HG02981 (cell line): ENCODE measurements around the gene ZNF155.
"Not testable (repeated sequence)": the region's sequence is repeated elsewhere in the genome, so short reads cannot be mapped to it uniquely, and the experiment has no call there.

ENCODE experiments used
- ATAC-seq: cut with Tn5 transposase; IDR thresholded peaks from one replicate; pipeline ENCODE4 v1.9.1; 2021; ENCODE audit warnings: mild to moderate bottlenecking, moderate library complexity; ENCODE audit not compliant: unreplicated experiment

Gene ZNF155

DNA sequence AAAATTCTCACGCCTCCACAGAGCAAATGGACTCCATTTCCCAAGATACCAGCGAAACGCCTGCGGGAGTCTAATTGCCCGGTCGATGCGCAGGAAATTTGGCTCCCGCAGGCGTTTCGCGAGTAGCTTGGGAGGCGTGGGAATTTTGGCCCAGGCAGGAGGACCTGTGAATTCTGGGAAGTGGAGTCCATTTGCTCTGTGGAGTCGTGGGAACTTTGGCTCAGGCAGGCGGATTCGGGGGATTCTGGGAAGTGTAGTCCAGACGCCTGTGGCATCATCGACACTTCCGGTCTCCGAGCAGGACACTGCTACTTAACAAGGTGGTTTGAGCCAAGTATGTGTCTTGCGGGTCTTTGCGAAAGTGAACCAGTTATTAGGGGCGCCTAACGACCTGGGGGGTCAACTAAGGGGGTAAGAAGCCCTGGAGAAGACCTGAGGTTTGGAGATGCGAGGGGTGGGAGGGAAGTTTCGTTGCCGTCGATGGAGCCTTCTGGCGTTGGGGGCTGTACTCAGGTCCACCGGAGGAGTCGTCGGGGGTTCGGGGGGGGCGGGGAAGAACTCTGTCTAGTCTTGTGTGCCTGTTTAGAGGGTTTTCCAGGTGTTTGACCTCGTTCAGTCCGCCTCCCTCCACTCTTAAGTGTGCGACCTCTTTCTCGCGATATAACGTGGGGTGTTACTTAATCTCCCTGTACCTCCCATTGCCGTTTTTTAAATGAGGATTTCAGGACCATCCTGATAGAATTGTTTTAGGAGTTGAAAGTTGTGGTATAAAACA, at the start of gene ZNF155:
TSS of gene ZNF155 (plus strand) at position 277 of the 775 bp plus-strand sequence. CDS start 4,356 bp downstream, outside the sequence.
- ATAC-seq: peak; percentile 84

DNA sequence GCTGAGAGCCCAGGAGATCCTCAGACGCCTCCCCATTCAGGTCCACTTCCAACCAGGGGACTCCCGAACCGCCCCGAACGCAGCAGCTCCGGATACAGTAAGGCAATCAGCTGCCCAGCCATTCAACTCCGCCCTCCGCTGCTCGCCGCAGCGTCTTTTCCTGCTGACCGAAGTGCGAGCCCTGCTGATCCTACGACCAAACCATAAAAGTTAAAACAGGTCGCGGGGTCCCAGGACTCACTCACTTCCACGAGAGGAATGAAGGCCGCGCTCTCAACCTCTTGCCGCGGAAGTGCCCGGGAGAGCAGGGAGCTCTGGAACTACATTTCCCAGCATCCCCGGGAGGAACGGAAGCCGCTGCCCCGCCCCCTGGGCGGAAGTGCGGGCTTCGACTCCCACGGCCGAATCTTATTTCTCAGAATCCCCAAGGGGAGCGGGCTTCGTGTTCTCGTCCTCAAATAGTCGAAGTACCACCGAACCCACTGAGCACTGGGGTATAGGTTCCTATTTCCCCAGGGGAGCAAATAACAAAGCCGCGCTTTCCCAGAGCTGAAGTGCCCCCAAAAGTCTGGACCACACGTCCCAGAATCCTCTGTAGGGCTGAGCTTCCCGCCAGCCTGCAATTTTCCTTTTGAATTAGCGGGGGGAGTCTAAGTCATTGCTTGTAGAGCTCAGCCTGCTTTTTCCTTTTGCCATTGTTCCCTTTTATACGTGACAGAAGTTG, 48.8 kb upstream of the ZNF155 start, which contains the start of gene ZNF45:
TSS of gene ZNF45 (minus strand) at position 298 of the 724 bp plus-strand sequence. CDS start 13,097 bp downstream, outside the sequence.
- peak; percentile 91 for ATAC-seq

DNA sequence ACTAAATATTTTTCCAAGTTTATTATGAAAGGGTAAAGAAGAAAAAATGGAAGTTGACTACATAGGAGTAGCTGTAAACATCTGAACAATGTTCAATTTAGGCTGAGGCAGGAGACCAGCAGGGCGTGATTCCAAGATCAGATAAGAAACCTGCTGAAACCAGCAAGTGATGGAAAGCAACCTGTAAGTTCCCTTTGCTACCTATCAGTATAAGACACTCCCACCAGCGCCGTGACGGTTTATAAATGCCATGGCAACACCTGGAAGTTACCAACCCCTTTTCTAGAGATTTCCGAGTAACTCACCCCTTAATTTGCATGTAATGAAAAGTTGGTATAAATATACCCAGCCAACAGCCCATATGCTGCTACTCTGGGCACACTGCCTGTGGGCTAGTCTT, 47.8 kb upstream of the ZNF155 start:
- no peak for ATAC-seq

DNA sequence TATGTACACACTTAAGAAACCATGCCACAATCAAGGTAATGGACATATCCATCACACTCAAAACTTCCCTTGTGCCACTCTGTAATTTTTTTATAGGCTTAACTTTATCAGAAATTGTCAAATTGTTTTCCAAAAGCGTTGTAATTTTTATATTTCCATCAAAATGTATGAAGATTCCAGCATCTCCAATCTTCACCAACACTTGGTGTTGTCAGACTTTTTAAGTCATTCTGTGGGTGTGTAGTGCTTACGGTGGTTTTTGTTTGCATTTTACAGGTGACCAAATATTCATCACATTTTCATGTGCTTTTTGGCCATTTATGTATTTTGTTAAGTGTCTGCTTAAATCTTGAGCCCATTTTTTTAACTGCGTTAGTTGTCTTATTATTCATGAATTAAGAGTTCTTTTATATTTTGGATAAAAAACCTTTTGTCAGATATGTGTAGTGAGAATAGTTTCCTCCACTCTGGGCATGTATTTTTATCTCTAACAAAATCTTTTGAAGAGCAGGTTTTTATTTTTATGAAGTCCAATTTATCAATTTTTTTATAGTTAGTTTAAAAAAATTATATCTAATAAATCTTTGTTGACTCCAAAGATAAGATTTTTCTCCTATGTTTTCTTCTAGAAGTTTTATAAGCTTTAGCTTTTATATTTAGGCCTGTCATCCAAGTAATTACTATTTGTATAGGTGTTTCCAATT, 44.3 kb upstream of the ZNF155 start:
- no peak for ATAC-seq

DNA sequence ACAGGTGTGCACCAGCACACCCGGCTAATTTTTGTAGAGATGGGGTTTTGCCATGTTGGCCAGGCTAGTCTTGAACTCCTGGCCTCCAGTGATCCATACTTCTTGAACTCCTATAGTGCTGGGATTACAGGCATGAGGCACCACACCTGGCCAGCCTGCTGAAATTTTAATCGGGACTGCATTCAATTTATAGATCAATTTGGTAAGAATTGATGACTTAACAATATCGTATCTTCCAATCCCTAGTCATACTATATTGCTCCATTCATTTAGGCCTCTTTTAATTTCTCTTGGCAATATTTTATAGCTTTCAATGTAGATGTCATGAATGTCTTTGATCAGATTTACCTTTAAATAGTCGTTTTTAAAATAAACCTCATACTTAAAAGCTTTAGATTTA, 43.3 kb upstream of the ZNF155 start:
- no peak for ATAC-seq

DNA sequence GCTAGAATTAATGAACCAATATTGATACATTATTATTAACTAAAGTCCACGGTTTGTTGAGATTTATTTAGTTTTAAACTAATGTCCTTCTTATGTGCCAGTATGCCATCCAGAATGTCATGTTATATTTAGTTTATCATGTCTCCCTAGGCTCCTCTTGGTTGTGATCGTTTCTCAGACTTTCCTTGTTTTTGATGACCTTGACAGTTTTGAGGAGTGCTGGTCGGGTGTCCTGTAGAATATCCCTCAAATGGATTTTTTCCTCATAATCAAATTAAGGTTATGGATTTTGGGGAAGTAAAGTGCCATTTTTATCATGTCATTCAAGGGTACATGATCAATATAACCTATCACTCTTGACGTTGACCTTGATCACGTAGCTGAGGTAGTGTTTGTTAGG, 42.8 kb upstream of the ZNF155 start:
- no peak for ATAC-seq

DNA sequence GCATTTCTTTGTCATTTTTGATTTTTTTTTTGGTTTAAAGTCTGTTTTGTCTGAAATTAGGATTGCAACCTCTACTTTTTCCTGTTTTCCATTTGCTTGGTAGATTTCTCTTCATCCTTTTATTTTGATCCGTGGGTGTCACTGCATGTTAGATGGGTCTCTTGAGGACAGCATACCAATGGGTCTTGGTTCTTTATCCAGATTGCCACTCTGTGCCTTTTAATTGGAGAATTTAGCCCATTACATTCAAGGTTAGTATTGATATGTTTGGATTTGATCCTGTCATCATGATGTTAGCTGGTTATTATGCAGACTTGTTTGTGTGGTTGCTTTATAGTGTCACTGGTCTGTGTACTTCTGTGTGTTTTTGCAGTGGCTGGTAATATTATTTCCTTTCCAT, 36.6 kb upstream of the ZNF155 start:
- ATAC-seq: not testable (repeated sequence)

DNA sequence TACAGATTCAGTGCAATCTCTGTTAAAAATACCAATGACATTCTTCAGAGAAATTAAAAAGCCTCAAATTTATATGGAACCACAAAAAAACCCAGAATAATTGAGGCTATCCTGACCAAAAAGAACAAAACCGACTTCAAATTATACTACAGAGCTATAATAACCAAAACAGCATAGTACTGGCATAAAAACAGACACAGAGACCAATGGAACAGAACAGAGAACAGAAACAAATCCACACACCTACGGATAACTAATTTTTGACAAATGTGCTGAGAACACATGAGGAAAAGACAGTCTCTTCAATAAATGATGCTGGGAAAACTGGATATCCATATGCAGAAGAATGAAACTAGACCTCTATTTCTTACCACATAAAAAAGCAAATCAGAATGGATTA, 34.2 kb upstream of the ZNF155 start:
- ATAC-seq: not testable (repeated sequence)

DNA sequence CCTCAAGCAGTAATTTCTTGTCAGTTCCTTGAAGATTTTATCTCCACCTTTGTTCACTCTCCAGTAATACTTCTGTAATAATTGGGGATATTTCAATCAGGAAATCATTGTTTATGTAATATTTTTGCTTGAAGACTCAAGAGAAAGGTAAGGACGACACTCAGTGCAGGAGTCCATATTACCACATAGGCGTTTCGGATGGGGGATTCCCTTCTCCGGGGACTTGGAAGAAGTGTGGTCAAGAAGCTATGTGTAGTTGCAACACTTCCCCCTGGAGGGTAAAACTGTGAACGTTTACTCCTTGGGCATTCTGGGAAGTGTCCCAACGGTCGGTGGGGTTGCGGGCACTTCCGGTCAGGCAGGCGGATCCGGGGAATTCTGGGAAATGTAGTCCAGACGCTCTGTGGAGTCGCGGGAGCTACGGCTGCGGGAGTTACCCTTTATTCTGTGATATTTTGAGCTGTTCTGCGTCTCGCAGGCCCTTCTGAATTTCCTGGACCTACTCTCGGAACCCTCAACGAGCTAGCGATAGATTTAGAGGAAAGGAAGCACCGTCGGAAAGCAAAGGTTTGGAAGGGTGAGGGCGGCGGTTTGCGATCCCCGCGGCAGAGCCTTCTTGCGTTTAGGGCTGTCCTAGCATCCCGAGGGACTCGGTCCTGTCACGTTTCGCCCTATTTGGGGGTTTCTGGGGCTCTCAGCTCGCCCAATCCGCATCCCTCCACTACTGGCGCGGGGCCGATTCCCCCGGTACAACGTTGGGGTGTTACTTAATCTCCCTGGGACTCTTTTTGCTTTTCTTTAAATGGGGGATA, 32.9 kb upstream of the ZNF155 start, which contains the start of gene ZNF221:
TSS of gene ZNF221 (plus strand) at position 395 of the 812 bp plus-strand sequence. CDS start 11,499 bp downstream, outside the sequence.
- peak; percentile 89 for ATAC-seq

DNA sequence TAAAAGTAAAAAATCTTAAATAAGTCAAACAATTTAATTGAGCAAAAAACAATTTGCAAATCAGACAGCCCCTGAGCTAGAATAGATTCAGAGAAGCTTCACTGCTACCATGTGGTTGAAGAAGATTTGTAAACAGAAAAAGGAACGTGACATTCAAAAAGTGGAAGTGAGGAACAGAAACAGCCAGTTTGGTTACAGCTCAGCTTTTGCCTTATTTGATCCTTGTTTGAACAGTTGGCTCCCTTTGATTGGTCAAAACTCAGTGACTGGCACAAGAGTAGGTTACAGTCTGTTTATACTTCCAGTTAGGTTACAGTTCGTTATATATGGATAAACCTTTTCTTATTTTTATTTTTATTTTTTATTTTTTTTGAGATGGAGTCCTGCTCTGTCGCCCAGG, 27.2 kb upstream of the ZNF155 start:
- no peak for ATAC-seq

DNA sequence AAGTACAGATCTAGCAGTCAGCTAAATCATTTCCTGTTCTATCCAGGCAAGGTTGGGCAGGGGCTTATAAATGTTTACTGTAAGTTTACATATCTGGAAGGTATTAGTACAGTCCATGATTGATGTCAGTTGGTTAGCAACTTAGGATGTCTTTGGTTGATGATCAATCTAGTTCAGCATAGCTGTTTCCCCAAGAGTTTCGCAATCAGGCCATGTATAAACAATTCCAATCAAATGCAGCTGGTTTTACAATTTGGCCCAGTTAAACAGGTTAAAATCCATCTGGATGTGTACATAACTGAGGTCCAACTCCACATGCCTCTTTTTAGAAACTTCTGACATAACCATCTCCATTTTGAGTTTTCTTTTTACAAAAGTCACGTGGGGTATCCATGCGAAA, 26.1 kb upstream of the ZNF155 start:
- no peak for ATAC-seq

DNA sequence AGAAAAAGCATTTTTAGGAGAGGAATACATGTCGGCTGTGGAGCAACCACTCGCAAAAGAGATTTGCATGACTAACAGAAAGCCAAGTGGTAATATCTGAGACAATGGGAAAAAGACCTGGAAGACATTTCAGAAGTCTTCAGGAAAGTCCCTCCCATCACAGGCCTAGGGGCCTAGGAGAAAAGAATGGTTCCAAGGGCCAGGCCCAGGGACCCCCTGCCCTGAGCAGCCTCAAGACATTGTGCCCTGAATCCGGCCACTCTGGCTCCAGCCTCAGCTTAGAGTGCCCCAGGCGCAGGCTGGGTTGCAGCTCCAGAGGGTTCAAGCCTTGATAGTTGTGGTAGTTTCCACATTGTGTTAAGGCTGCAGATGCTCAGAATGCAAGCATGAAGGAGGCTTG, 23.6 kb upstream of the ZNF155 start:
- ATAC-seq: no peak

DNA sequence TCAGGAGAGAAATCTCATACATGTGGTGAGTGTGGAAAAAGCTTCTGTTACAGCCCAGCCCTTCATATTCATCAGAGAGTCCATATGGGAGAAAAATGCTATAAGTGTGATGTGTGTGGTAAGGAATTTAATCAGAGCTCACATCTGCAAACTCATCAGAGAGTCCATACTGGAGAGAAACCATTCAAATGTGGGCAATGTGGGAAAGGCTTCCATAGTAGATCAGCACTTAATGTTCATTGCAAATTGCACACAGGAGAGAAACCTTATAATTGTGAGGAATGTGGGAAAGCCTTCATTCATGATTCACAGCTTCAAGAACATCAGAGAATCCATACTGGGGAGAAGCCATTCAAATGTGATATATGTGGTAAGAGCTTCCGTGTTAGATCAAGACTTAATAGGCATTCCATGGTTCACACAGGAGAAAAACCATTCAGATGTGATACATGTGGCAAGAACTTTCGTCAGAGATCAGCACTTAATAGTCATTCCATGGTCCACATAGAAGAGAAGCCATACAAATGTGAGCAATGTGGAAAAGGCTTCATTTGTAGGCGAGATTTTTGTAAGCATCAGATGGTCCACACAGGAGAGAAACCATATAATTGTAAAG, 17.8 kb upstream of the ZNF155 start:
- ATAC-seq: no peak

DNA sequence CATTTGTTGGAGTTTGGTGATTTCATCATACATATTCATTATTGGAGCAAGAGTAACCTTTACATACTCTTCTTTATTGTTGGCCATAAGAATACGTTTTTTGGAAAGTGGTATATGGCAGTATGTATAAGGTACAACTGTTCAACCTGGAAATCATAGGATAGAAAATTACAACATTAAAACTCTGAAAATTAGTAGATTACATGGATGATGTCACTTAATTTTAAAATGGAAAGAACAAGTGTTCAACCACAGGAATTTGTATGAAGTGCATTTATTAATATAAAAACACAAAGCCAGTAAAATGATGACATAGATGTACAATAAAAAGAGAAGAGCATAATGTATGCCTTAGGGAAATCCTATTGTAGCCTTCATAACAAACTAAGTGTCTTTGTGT, 7.3 kb upstream of the ZNF155 start:
- ATAC-seq: no peak

DNA sequence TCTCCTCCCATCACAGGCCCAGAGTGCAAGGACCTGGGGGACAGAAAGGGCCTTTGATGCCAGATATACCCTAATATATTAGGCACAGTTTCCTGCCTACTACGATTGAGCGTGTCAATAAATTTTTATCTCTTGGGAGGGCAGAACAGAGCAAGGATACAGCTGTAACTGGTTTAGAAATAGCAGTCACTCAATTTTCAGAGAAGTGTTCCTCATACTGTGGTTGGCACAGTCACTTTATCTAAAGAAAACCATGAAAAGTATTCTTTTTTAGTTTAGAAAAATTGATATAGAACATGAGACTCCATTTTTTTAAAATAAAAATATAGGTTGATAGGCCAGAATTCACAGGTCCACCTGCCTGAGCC, 460 bp upstream of the ZNF155 start:
- ATAC-seq: no peak

DNA sequence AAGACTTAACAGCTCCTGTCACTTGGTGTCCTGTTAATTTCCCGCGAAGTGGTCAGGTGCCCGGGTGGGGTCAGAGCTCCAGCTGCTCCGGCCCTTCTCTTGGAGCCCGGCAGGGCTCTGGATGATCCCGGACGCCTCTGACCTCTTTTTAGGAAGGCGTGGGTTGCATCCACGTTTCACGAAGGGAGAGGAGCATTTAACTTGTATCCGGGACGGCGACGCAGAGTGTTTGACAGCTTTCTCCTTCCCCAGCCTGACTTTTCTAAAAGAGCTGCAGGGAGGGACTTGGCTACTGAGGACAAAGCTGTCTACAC, 656 bp downstream of the ZNF155 start:
- ATAC-seq: peak; percentile 17

DNA sequence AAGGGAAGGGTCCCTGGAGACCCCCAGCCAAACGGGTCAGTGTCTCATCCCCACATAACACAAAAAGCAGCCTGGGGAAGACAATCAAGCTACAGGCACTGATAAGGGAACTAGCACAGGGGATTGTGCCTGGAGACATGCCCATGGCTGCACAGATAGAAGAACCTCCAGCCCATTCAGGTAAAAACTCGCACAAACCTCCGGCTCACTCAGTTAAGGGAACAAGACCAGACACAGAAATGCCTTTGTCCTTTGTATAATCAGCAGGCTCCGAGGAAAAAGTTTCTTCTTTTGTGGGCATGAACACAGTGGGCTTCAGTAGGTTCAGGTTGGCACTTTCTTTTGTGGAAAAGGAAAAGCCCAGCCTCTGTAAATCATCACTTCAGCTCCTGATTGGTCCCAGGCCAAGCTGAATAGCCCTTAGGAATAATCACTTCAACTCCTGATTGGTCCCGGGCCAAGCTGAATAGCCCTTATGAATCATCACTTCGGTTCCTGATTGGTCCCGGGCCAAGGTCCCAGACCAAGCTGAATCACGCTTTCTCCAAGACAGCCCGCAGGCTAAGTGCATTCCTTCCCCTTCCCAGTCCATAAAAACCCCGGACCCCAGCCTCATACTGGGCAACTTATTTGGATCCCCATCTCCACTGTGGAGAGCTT, 13.8 kb downstream of the ZNF155 start:
- ATAC-seq: no peak

DNA sequence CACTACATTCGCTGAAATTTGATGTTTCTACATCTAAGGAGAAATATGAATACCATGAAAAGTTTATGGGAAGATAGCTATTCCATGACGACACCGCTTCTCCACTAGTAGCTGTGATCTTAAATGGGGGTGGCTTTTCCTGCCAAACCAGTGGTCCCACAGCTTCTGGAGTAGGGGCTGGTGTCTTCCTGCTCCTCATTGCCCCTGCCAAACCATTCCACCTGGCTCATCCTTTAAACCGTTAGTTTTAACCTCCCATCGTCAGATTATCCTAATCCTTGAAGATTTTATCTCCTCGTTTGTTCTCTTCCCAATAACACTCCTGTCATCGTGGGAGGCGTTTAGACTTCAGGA, 18.2 kb downstream of the ZNF155 start:
- ATAC-seq: no peak

DNA sequence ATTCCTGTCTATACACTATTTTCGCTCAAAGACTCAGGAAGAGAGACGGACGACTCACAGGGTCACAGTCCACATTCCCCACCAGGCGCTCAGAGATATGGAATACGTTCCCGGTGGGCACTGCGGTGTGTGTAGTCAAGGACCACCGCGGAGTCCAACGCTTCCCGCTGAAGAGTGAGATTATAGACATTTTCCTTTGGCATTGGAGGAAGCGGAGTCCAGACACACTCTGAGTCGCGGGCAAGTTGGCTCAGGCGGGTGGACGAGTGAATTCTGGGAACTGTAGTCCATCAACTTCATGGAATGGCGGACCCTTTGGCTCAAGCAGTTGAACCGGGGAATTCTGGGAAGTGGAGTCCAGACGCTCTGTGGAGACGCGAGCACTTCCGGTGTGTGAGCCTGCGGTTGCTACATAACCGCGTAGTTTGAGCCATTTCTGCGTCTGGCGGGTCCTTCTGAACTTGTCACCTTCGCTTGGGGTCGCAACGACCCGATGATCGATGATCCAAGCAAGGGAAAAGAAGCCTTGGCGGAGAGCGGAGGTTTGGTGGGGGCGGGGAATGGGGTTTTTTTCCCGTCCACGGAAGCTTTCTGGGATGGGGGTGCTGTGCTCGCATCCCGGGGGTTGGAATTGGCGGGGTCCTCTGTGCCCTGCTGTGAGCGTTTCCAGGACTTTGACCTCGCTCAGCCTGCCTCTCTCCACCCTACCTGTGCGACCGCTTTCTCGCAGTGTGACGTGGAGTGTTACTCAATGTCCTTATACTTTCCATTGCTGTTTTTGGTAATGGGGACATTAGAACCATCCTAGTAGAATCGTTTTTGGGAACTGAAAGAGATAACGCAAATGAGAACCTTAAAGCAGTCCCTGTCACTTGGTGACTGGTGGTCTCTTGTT, 18.8 kb downstream of the ZNF155 start, which contains the start of gene ZNF230:
TSS of gene ZNF230 (plus strand) at position 392 of the 895 bp plus-strand sequence. CDS start 4,122 bp downstream, outside the sequence.
- peak; percentile 90 for ATAC-seq
